Measurements from ENCODE around the gene INPP5E. TPM values are rescaled to one million over a fixed set of nuclear protein-coding genes. Genes with fewer than 3 reads are reported as not detected.

INPP5E gene, protein sequence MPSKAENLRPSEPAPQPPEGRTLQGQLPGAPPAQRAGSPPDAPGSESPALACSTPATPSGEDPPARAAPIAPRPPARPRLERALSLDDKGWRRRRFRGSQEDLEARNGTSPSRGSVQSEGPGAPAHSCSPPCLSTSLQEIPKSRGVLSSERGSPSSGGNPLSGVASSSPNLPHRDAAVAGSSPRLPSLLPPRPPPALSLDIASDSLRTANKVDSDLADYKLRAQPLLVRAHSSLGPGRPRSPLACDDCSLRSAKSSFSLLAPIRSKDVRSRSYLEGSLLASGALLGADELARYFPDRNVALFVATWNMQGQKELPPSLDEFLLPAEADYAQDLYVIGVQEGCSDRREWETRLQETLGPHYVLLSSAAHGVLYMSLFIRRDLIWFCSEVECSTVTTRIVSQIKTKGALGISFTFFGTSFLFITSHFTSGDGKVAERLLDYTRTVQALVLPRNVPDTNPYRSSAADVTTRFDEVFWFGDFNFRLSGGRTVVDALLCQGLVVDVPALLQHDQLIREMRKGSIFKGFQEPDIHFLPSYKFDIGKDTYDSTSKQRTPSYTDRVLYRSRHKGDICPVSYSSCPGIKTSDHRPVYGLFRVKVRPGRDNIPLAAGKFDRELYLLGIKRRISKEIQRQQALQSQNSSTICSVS
- 18.2 and 22.5 TPM in 2 replicates for total RNA-seq (2021)
- percentile 49 among the genes with signal in this experiment for Bru-seq, nascent RNA
- BruChase-seq, experiment 1, labeled RNA remaining after a 2-hour chase = percentile 65 among the genes with signal in this experiment
- BruChase-seq, experiment 2, labeled RNA remaining after a 6-hour chase = percentile 74 among the genes with signal in this experiment
- long read RNA-seq, transcript INPP5E-201 (10 exons, 3,394 nt) = major isoform, 5 of 18 reads
- long read RNA-seq, partial matches to known transcripts = 3 of 18 reads
- long read RNA-seq, other reads (novel, unspliced or antisense) = 10 of 18 reads

DNA sequence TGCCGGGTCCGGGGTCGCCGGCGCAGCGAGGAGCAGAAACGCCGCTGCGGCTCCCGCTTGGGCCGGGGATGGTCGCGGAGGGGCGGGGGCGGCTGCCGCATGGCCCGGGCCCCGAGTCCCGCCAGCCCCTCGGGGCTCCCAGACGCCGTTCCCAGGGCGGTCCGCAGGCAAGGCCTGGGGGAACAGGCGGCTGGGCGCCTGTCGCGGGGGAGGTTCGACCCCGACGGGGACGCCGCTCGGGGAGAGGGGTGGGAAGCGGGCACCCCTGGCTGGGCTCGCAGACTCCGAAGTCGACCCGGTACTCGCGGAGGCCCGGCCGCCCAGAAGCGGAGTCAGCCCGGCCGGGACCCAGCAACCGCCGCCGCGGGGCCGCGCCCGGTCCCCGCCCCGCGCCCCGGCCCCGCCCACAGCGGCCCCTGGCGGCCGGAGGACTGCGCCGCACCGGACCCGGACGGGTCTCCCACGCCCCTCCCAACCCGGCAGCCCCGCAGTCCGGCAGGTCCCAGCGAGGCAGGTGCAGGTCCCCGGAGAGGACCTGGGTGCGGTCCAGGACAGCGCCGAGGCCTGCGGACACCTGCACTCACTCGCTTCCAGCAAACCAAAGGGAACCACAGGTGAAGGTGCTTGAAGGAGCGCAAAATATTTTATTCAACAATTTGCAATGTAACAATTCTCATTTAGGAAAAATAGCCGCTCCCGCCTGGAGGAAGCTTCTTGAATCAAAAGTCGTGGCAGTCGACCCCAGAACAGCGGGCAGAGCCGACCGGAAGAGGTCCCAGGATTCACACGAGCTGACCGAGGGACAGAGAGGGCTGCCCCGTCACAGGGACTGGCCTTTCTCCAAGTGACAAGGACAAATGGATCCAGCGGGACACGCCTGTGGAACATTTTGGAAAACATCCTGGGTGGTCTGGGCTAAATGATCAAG, at the start of gene INPP5E:
INPP5E (minus strand) TSS at position 365 of the 928 bp plus-strand sequence. CDS start 426 bp downstream, outside the sequence.
- H3K27me3 ChIP-seq (ENCODE audit: insufficient read depth, low read depth) = no peaks in the 10 kb centered on the region
- peaks cover 31% of the 10 kb centered on the region for H3F3A ChIP-seq (ENCODE audit: insufficient read depth, low read depth)
- peak within 1 kb of the TSS; percentile 80 for H3K4me3 ChIP-seq
- peak within 1 kb of the TSS; percentile 95 for H3K4me2 ChIP-seq
- peak within 1 kb of the TSS; percentile 82 for H2AFZ ChIP-seq
- BruUV-seq (replicated peaks) = no TSS peak
- peaks cover 20% of the 10 kb centered on the region; the same call in 1 of the 2 replicates for H3K79me2 ChIP-seq (ENCODE audit: low read depth)
- ChIA-PET POLR2A (ENCODE audit: unreplicated experiment) (no interaction called here), CTCF (no interaction called here)
- no peak for TF ChIP-seq EZH2 (IDR thresholded peaks at IDR 0.05; ENCODE audit: low read depth)
- TF ChIP-seq, protein P1, sequence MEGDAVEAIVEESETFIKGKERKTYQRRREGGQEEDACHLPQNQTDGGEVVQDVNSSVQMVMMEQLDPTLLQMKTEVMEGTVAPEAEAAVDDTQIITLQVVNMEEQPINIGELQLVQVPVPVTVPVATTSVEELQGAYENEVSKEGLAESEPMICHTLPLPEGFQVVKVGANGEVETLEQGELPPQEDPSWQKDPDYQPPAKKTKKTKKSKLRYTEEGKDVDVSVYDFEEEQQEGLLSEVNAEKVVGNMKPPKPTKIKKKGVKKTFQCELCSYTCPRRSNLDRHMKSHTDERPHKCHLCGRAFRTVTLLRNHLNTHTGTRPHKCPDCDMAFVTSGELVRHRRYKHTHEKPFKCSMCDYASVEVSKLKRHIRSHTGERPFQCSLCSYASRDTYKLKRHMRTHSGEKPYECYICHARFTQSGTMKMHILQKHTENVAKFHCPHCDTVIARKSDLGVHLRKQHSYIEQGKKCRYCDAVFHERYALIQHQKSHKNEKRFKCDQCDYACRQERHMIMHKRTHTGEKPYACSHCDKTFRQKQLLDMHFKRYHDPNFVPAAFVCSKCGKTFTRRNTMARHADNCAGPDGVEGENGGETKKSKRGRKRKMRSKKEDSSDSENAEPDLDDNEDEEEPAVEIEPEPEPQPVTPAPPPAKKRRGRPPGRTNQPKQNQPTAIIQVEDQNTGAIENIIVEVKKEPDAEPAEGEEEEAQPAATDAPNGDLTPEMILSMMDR (conservative IDR thresholded peaks at IDR 0.05) = peak; percentile 66
- H3K4me1 ChIP-seq (replicated peaks; ENCODE audit: insufficient read depth) = peaks cover 10% of the 10 kb centered on the region
- no peaks in the 10 kb centered on the region for H3K9me3 ChIP-seq (ENCODE audit: insufficient read depth, low read depth)
- peaks cover 33% of the 10 kb centered on the region for H4K20me1 ChIP-seq (ENCODE audit: insufficient read depth)
- intact Hi-C loops (cut with micrococcal nuclease; ENCODE audit: unreplicated experiment) = no loop called here
- H3K36me3 ChIP-seq (ENCODE audit: low read depth) = no peaks in the 10 kb centered on the region
- no peaks in the 10 kb centered on the region for H3K9me2 ChIP-seq (ENCODE audit: insufficient read depth)
- DNase-seq = peak in 1 of 2 experiments; percentile 91
- no peak within 1 kb of the TSS for H3K27ac ChIP-seq

DNA sequence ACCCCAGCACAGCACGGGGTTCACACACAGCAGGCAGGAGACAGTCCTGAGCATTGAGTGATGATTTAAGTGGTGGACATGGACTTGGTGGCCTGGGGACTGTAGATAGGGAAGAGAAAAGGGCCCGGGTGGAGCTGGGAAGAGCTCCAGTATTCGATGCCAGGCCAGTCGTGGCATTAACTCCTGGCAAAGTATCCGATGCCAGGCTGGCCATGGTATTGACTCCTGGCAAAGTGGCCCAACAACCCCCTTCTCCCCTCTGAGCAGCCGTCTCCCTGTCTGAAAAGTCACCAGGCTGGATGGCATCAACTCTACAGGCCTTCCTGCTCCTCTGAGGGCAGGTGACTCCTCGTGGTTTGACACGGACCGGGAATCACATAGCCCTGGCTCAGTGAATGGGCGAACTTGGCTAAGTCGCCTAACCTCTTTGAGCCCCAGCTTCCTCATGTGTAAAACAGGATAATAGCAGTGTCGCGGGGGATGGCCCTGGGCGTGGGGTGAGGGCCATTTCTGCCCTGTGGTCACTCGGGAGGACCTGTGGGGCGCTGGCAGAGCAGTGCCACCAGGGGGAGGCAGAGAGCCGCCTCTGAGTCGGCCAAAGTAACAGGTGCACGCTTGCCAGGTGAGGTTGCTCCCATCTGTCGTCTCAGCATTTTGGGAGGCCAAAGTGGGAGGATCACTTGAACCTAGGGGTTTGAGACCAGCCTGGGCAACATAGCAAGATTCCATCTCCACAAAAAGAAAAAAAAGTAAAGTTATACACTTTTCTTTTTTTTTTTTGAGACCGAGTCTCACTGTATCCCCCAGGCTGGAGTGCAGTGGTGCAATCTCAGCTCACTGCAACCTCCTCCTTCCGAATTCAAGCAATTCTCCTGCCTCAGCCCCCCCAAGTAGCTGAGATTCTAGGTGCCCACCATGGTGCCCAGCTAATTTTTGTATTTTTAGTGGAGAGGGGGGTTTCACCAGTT, 48.9 kb upstream of the INPP5E start:
- peak; percentile 50 to 87 for DNase-seq
- H3F3A ChIP-seq (ENCODE audit: insufficient read depth, low read depth) = peaks cover 9% of the 10 kb centered on the region; the same call in 1 of the 2 replicates
- CTCF ChIA-PET = interaction anchor here (0.6 to 3.9 kb wide), 4 partner anchors 45 to 143 kb away, joined by 3 to 38 read pairs (median 4); no protein-coding TSS in a partner anchor
- no TSS peak for BruUV-seq (replicated peaks)
- H3K9me2 ChIP-seq (ENCODE audit: insufficient read depth) = no peaks in the 10 kb centered on the region
- no peak overlapping the region for H3K27ac ChIP-seq
- POLR2A ChIA-PET (ENCODE audit: unreplicated experiment) = interaction anchor here (0.6 kb wide), 1 partner anchor 56 kb away, joined by 3 read pairs; no protein-coding TSS in a partner anchor
- H3K4me2 ChIP-seq = no peak overlapping the region
- H4K20me1 ChIP-seq (ENCODE audit: insufficient read depth) = peaks cover 9% of the 10 kb centered on the region
- no peaks in the 10 kb centered on the region for H3K27me3 ChIP-seq (ENCODE audit: insufficient read depth, low read depth)
- no peaks in the 10 kb centered on the region for H3K9me3 ChIP-seq (ENCODE audit: insufficient read depth, low read depth)
- H3K4me3 ChIP-seq = no peak overlapping the region
- intact Hi-C loops (cut with micrococcal nuclease; ENCODE audit: unreplicated experiment) = loop anchor here (1.0 to 10.0 kb wide), 6 partner anchors 58 to 306 kb away; partner anchors contain the start of genes CCDC183, NOTCH1 and TMEM141
- H3K4me1 ChIP-seq (replicated peaks; ENCODE audit: insufficient read depth) = peaks cover 7% of the 10 kb centered on the region
- peaks cover 11% of the 10 kb centered on the region for H3K79me2 ChIP-seq (ENCODE audit: low read depth)
- H2AFZ ChIP-seq = no peak overlapping the region
- no peaks in the 10 kb centered on the region for H3K36me3 ChIP-seq (ENCODE audit: low read depth)
- no peak for TF ChIP-seq EZH2 (IDR thresholded peaks at IDR 0.05; ENCODE audit: low read depth)
- TF ChIP-seq, protein P1 (conservative IDR thresholded peaks at IDR 0.05) = peak; percentile 98

All from PC-9 (cell line).